ENCODE results near the gene SCIN. TPM values are rescaled to one million over a fixed set of nuclear protein-coding genes. Genes with fewer than 3 reads are reported as not detected.

The SCIN gene
- total and polyA plus RNA-seq, 7 donors: 0.08 to 0.17 (median 0.13) TPM; not detected in 3

- Histone ChIP-seq H3K4me3 (no peak overlapping the region), H3K27ac (no peak overlapping the region), H3K9me3 (no peaks in the 10 kb centered on the region), H3K4me1 (no peaks in the 10 kb centered on the region), H3K36me3 (ENCODE audit: insufficient read depth in 1 of 2, low read depth in 1 of 2) (no peaks in the 10 kb centered on the region), H3K27me3 (ENCODE audit: insufficient read depth in 3 of 3, low read length in 2 of 3) (no peaks in the 10 kb centered on the region)
- DNase-seq (no peak), ATAC-seq (peak in 3 of 4 donors; percentile 63 to 89 (median 79))
- TF ChIP-seq CTCF (IDR thresholded peaks at IDR 0.05): no peak
- intact Hi-C loops (cut with DNase I): no loop called here
Observed at GRCh38 chr7:12706900-12707536, 136.5 kb downstream of the SCIN start.

- no peaks in the 10 kb centered on the region for H3K27me3 ChIP-seq (ENCODE audit: insufficient read depth in 3 of 3, low read length in 2 of 3)
- TF ChIP-seq CTCF (IDR thresholded peaks at IDR 0.05): no peak
- DNase-seq (no peak), ATAC-seq (peak in 3 of 4 donors; percentile 37 to 74 (median 54))
- H3K27ac ChIP-seq: no peak overlapping the region
- no peaks in the 10 kb centered on the region for H3K4me1 ChIP-seq
- intact Hi-C loops (cut with DNase I): no loop called here
- no peak overlapping the region for H3K4me3 ChIP-seq
- no peaks in the 10 kb centered on the region for H3K36me3 ChIP-seq (ENCODE audit: insufficient read depth in 1 of 2, low read depth in 1 of 2)
- no peaks in the 10 kb centered on the region for H3K9me3 ChIP-seq
Observed at GRCh38 chr7:12708314-12708713, 137.8 kb downstream of the SCIN start.

Other genes starting within 250 kb of the SCIN start
- under 1 TPM in 1 of 4 donors, not detected in 3; 0.05 TPM for gene VWDE, start 166.9 kb upstream of the SCIN start, total RNA-seq
- not detected for gene VWDE, start 166.9 kb upstream of the SCIN start, polyA plus RNA-seq
- gene ARL4A, start 116.9 kb downstream of the SCIN start, total RNA-seq: 10 to 100 TPM in 1 of 4 donors, 1 to 10 TPM in 3; 2.5 to 15.3 (median 5.2) TPM
- 10 to 100 TPM in 2 of 3 donors, 1 to 10 TPM in 1; 6.6 to 47.7 (median 12.6) TPM for gene ARL4A, start 116.9 kb downstream of the SCIN start, polyA plus RNA-seq